ENCODE results near the gene ADH1C.
"Not testable (repeated sequence)": the region's sequence is repeated elsewhere in the genome, so short reads cannot be mapped to it uniquely, and the experiment has no call there.

Gene ADH1C

DNA sequence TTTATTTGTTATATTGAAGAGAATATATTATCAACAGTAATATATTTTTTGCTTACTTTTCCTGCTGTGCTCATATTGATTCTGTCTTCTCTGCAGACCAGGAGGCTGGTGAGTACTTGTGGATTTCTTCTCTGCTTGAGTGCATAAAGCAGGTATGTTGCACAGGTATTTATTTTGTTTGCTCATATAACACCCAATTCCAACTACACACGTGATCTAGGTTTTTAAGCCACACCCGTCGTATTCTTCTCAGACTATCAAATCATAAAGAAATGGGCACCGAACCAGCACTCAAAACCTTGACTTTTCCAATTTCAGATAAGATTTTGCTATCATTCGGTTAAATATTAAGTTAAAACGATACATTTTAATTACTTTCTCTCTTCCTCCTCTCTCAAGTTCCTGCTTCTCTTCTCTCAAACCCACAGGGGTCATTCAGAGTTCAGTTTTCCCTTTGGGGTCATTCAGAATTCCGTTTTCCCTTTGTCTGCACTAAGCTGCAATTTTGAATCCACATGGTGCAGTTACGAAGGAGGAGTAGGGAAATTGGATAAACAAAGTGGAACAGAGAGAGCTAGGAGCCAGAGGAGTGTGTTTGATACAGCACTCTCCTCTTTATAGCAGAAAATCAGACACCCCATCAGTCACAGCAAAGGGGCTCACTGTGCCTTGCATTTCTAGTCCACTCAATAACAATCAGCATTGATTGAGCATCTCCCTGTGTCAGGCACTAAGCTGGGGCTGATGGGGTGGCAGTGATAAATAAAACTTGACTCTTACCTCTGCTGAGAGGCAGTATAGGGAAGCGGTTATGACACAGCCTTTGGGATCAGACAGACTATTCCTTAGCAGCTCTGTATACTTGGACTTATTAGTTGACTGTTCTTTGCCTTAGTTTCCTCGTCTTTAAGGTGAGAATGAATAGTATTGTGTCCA, at the start of gene ADH1C:
Gene ADH1C (minus strand): TSS at position 145 of the 936 bp plus-strand sequence. CDS start 71 bp downstream, at position 74.
- no peak for DNase-seq (ENCODE audit: low read depth)
- H3K4me3 ChIP-seq (ENCODE audit: low read depth, low read length): no peak within 1 kb of the TSS

GRCh38 chr4:99400831-99401230, 48.3 kb upstream of the ADH1C start:
- DNase-seq (ENCODE audit: low read depth): no peak
- no peak overlapping the region for H3K4me3 ChIP-seq (ENCODE audit: low read depth, low read length)

GRCh38 chr4:99399017-99399416, 46.5 kb upstream of the ADH1C start:
- DNase-seq (ENCODE audit: low read depth): no peak
- H3K4me3 ChIP-seq (ENCODE audit: low read depth, low read length): no peak overlapping the region

DNA sequence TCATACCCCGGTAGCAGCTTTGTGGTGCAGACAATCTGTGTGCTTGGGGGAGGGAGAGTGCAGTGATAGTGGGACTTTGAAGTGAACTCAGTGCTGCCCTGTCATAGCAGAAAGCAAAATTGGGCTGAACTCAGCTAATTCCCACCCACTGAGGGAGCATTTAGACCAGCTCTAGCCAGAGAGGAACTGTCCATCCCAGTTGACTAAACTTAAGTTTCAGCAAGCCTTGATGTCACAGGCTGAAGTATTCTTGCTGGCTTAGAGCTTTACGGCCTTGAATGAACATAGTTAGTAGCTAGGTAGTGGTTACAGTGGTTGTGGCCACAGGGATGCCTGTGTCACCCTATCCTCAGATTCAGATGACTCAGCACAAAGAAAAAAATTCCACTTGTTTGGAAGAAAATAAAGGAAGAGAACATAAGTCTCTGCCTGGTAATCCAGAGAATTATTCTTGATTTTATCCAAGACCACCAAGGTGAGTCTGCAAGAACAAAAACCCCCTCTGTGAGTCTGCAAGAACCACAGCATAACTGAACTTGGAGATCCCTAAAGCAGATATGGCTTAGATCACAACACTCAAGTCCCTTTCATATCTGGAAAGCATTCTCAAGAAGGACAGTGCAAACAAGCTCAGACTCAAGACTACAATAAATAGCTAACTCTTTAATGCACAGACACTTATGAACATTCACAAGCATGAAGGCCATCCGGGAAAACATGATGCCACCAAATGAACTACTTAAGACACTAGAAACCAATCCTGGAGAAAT, 43.2 kb upstream of the ADH1C start:
- DNase-seq (ENCODE audit: low read depth): no peak
- no peak overlapping the region for H3K4me3 ChIP-seq (ENCODE audit: low read depth, low read length)

DNA sequence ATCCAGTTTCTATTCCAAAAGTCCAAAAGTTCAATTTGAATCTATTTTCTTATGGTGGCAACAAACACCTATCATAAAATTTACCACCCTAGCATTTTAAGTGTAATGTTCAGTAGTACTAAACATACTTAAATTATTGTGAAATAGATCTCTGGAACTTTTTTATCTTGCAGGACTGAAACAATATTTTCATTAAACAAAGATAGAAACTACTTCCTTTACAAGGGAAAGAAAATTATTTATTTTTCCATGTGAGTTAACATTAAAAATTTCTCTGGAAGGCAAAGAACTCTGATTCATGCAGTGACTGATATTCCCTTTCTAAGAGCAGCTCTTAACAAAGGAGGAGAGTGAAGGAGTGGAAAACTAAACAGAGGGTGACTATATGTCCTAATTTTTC, 42.4 kb upstream of the ADH1C start:
- no peak for DNase-seq (ENCODE audit: low read depth)
- H3K4me3 ChIP-seq (ENCODE audit: low read depth, low read length): no peak overlapping the region

- DNase-seq (ENCODE audit: low read depth): peak; percentile 45
- no peak overlapping the region for H3K4me3 ChIP-seq (ENCODE audit: low read depth, low read length)
Observed at GRCh38 chr4:99390055-99390454, 37.5 kb upstream of the ADH1C start.

- H3K4me3 ChIP-seq (ENCODE audit: low read depth, low read length): no peak overlapping the region
- DNase-seq (ENCODE audit: low read depth): no peak
Observed at GRCh38 chr4:99389606-99390005, 37.1 kb upstream of the ADH1C start.

DNA sequence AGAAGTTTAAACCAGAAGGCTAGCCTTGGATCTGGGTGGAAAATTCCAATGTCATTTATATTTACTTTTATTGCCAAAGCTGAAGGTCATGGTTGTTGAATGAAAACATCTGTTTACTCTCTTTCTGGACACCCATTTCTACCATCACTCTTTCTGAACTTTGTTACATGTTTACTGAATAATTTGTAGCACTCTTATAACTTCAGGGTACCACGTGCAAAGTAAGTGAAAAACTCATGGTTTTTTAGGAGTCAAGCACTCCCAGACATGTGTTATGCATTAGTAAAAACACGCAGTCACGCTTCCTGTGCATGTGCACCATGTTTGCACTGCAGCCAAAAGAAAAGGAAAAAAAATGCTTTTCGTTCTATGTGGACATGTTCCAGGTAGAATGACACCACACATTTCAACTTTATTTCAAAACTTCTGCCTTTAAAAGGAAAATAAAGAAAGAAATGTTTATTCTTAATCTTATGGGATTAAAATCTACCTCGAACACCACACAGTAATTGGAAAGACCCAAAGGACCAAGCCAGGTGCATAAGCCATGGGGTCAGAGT, 31.4 kb upstream of the ADH1C start:
- H3K4me3 ChIP-seq (ENCODE audit: low read depth, low read length): no peak overlapping the region
- DNase-seq (ENCODE audit: low read depth): peak; percentile 92

DNA sequence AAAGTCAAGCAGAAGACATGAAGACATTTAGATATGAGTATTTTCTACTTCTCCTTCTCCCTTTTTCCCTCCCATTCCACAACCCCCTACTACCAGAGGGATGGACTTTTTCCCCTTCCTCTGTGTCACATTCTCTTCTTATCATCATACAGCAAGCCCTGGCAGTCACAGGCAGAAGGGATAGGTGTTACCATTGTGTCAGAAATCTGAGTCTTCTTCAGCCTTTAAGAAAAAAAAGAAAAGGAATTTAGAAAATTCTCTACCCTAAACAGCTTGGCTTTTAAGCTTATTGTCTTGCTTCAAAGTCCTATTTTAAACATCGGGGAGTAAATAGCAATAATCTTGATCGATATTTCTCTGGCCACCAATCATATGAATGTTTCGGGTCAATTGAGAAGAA, 30.9 kb upstream of the ADH1C start:
- DNase-seq (ENCODE audit: low read depth): no peak
- no peak overlapping the region for H3K4me3 ChIP-seq (ENCODE audit: low read depth, low read length)

DNA sequence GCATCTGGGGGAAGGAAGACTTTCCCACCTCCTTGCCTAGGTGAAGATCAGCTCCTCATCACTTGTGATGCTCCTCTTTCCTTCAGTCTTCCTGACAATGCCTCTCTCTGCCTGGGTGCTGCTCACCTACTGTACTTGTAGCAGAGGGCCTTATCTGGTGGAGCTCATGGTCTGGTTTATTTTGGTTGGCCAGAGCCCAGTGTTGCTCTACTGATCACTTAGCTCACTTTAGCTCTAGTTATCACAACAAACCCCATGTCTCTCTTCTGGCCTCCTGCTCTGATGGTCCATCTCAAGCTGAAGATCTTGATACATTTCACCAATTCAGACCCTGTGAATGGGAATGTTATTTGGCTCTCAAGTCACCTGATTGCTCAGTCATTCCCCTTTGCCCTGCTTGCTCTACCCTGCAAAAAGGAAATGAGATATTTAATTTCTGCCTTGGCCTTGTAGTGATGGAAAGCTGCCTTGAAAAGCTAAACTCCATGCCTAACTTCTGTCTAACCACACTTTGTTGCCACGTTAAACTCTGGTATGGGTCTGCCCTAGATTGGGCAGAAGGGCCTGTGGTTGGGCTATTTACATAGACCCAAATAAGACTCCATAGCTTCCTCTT, 30.3 kb upstream of the ADH1C start:
- no peak for DNase-seq (ENCODE audit: low read depth)
- H3K4me3 ChIP-seq (ENCODE audit: low read depth, low read length): no peak overlapping the region

GRCh38 chr4:99381588-99382175, 29.1 kb upstream of the ADH1C start:
- H3K4me3 ChIP-seq (ENCODE audit: low read depth, low read length): no peak overlapping the region
- DNase-seq (ENCODE audit: low read depth): no peak

DNA sequence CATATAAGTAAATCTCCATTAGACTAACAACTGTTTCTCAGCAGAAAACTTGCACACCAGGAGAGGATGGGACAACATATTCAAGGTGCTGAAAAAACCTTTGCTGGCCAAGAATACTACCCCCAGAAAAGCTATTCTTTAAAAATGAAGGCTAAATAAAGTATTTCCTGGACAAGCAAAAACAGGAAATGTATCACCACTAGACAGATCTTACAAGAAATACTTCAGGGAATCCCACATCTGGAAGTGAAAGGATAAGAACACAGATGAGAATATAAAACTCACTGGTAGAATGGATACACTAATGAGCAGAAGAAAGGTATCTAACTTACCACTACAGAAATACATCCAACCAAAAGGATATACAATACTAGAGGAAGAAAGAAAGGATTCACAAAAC, 27.0 kb upstream of the ADH1C start:
- no peak overlapping the region for H3K4me3 ChIP-seq (ENCODE audit: low read depth, low read length)
- DNase-seq (ENCODE audit: low read depth): no peak

DNA sequence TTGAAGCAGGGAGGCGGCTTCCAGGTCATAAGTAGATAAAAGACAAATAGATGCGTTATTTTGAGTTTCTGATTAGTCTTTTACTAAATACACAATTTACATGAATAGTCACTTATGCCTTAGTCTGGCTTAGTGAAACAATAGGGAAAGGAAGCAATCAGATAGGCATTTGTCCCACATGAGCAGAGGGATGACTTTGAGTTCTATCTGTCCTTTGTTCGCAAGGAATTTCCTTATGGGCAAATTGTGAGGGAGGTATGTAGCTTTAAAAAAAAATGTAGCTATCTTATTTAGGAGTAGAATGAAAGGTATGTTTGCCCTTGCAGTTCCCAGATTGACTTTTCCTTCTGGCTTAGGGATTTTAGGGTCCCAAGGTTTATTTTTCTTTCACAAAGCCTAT, 26.3 kb upstream of the ADH1C start:
- DNase-seq (ENCODE audit: low read depth): no peak
- H3K4me3 ChIP-seq (ENCODE audit: low read depth, low read length): no peak overlapping the region

- not testable (repeated sequence) for DNase-seq (ENCODE audit: low read depth); H3K4me3 ChIP-seq (ENCODE audit: low read depth, low read length)
Observed at GRCh38 chr4:99377341-99377740, 24.8 kb upstream of the ADH1C start.

GRCh38 chr4:99372464-99372863, 19.9 kb upstream of the ADH1C start:
- not testable (repeated sequence) for DNase-seq (ENCODE audit: low read depth); H3K4me3 ChIP-seq (ENCODE audit: low read depth, low read length)

GRCh38 chr4:99367817-99368216, 15.3 kb upstream of the ADH1C start:
- H3K4me3 ChIP-seq (ENCODE audit: low read depth, low read length); DNase-seq (ENCODE audit: low read depth): not testable (repeated sequence)

- H3K4me3 ChIP-seq (ENCODE audit: low read depth, low read length): no peak overlapping the region
- no peak for DNase-seq (ENCODE audit: low read depth)
Observed at GRCh38 chr4:99366491-99366890, 13.9 kb upstream of the ADH1C start.

GRCh38 chr4:99362768-99363167, 10.2 kb upstream of the ADH1C start:
- DNase-seq (ENCODE audit: low read depth): no peak

DNA sequence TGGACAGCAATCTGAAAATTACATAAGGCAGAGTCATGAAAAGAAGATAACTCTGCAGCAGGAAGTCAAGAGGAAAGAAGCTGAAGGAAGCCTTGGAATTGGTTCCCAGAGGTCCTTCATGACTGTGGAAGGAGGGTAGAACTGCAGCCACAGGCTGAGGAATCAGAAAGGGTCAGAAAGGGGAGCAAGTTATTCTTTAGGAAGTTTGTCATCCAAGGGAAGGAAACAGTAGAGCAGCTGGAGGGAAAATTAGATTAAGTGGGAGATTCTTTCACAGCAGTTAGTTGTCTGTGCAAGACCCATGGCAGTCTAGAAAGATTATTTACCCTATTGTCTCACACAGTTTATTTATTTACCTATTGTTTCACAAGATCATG, 9.3 kb upstream of the ADH1C start:
- H3K4me3 ChIP-seq (ENCODE audit: low read depth, low read length): no peak overlapping the region
- DNase-seq (ENCODE audit: low read depth): no peak

More at GRCh38 chr4:99362768-99363167, 10.2 kb upstream of the ADH1C start:
- no peak overlapping the region for H3K4me3 ChIP-seq (ENCODE audit: low read depth, low read length)
